HK-2 (cell line): ENCODE measurements around the gene TUBB4B.

Experiments
- DNase-seq: peaks from one replicate; pipeline ENCODE4 v3.0.0-alpha.2; 2018; ENCODE audit not compliant: unreplicated experiment

Gene TUBB4B

GRCh38 chr9:137270929-137271695 lies 30.0 kb downstream of the TUBB4B start:
- DNase-seq = no peak

- no peak for DNase-seq
Measured at GRCh38 chr9:137271696-137272076, 30.6 kb downstream of the TUBB4B start.

- DNase-seq = no peak
Measured at GRCh38 chr9:137272241-137273094, 31.4 kb downstream of the TUBB4B start.

- no peak for DNase-seq
Measured at GRCh38 chr9:137273095-137273490, 32.0 kb downstream of the TUBB4B start.

GRCh38 chr9:137273611-137274320 lies 32.7 kb downstream of the TUBB4B start:
- no peak for DNase-seq

- DNase-seq = no peak
Measured at GRCh38 chr9:137275203-137275587, 34.1 kb downstream of the TUBB4B start.

GRCh38 chr9:137275588-137276472 lies 34.7 kb downstream of the TUBB4B start:
- no peak for DNase-seq

GRCh38 chr9:137276473-137277328 lies 35.6 kb downstream of the TUBB4B start:
- DNase-seq = peak; percentile 76

- peak; percentile 97 for DNase-seq
Measured at GRCh38 chr9:137277329-137278041, 36.4 kb downstream of the TUBB4B start, which contains the start of gene TOR4A. TOR4A (plus strand) TSS chr9:137277726; CDS start chr9:137278690, 964 bp downstream.

GRCh38 chr9:137278061-137278701 lies 37.1 kb downstream of the TUBB4B start:
- DNase-seq = peak; percentile 46

- no peak for DNase-seq
Measured at GRCh38 chr9:137278721-137279711, 37.9 kb downstream of the TUBB4B start.

- DNase-seq = no peak
Measured at GRCh38 chr9:137279741-137280473, 38.8 kb downstream of the TUBB4B start.

GRCh38 chr9:137280474-137281344 lies 39.6 kb downstream of the TUBB4B start:
- no peak for DNase-seq

GRCh38 chr9:137281345-137282116 lies 40.4 kb downstream of the TUBB4B start:
- DNase-seq = no peak

- peak; percentile 49 for DNase-seq
Measured at GRCh38 chr9:137286975-137287383, 45.9 kb downstream of the TUBB4B start.
